SW480 (cell line): ENCODE measurements around the gene RBPMS2.

ENCODE experiments used
- DNase-seq: peaks from one replicate; pipeline ENCODE4 v3.0.0-alpha.2; 2016; ENCODE audit warnings: low spot score

RBPMS2 gene

GRCh38 chr15:64691896-64692565 lies 83.4 kb downstream of the RBPMS2 start:
- DNase-seq = no peak

GRCh38 chr15:64690578-64691296 lies 84.7 kb downstream of the RBPMS2 start:
- DNase-seq = no peak

GRCh38 chr15:64690008-64690407 lies 85.4 kb downstream of the RBPMS2 start:
- DNase-seq = no peak
